Measurements from ENCODE around the gene TMPRSS15. TPM values are rescaled to one million over a fixed set of nuclear protein-coding genes. Genes with fewer than 3 reads are reported as not detected.

TMPRSS15 gene
- total RNA-seq, 1 experiment from 2014 or later, result not detected

DNA sequence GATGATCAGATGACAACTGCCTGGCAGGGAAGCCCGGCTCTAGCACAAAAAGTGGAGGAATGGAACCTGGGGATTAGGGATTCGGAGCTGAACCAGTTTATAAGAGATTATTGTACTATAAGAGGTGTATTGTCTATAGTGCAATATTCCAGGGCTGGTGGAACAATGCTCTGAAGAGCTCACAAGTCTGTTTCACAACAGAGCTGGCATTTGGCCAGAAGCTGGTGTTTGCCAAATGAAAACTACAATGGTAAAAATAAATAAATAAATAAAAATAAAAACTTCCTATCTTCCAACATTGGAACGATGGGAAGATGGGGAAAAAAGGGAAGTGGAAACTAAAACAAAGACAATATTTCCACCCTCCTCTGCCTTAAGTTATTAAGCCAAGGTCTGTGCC lies 85.4 kb downstream of the TMPRSS15 start:
- H2AFZ ChIP-seq, result no peak overlapping the region
- TF ChIP-seq CTCF (conservative IDR thresholded peaks at IDR 0.05), result no peak
- no peak for TF ChIP-seq EZH2 (IDR thresholded peaks at IDR 0.05; ENCODE audit: low read depth)
- H3K9me3 ChIP-seq (ENCODE audit: insufficient read depth, low read depth), result no peaks in the 10 kb centered on the region
- no peaks in the 10 kb centered on the region for H3K36me3 ChIP-seq (ENCODE audit: low read depth)
- BruUV-seq (replicated peaks), result no TSS peak
- CTCF ChIA-PET, result no interaction called here
- POLR2A ChIA-PET (ENCODE audit: unreplicated experiment), result no interaction called here
- no peak overlapping the region for H3K4me3 ChIP-seq
- intact Hi-C loops (cut with micrococcal nuclease; ENCODE audit: unreplicated experiment), result no loop called here
- H4K20me1 ChIP-seq (ENCODE audit: insufficient read depth), result no peaks in the 10 kb centered on the region
- no peaks in the 10 kb centered on the region for H3K4me1 ChIP-seq (replicated peaks; ENCODE audit: insufficient read depth)
- no peak for DNase-seq
- no peak overlapping the region for H3K27ac ChIP-seq
- H3K27me3 ChIP-seq (ENCODE audit: insufficient read depth, low read depth), result no peaks in the 10 kb centered on the region
- H3K9me2 ChIP-seq (ENCODE audit: insufficient read depth), result no peaks in the 10 kb centered on the region
- no peak overlapping the region for H3K4me2 ChIP-seq
- H3F3A ChIP-seq (ENCODE audit: insufficient read depth, low read depth), result no peaks in the 10 kb centered on the region
- H3K79me2 ChIP-seq (ENCODE audit: low read depth), result no peaks in the 10 kb centered on the region

DNA sequence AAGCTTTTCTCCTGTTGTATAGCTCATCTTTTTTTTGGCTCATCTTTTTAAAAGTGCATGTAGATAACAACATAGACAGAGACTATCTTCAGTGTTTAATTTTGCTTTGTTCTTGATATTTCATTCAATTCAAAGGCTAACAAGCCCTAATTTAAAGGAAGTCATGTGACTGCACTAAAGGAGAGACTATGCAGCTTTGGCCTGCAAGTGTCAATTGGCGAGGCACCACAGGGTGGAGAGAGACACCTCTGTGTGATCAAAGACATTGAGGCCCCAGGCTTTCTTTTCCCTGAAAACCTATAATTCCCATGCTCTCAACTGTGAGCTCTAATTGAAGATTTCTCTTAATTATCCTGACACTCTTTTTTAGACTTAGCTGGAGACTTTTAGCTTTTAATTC lies 105.4 kb downstream of the TMPRSS15 start:
- Histone ChIP-seq H3K79me2 (ENCODE audit: low read depth) (no peaks in the 10 kb centered on the region), H3K4me1 (replicated peaks; ENCODE audit: insufficient read depth) (no peaks in the 10 kb centered on the region), H3K9me3 (ENCODE audit: insufficient read depth, low read depth) (no peaks in the 10 kb centered on the region), H3K27ac (no peak overlapping the region), H4K20me1 (ENCODE audit: insufficient read depth) (no peaks in the 10 kb centered on the region), H3K9me2 (ENCODE audit: insufficient read depth) (no peaks in the 10 kb centered on the region), H3K4me3 (no peak overlapping the region), H3F3A (ENCODE audit: insufficient read depth, low read depth) (no peaks in the 10 kb centered on the region), H3K4me2 (no peak overlapping the region), H3K27me3 (ENCODE audit: insufficient read depth, low read depth) (no peaks in the 10 kb centered on the region), H3K36me3 (ENCODE audit: low read depth) (no peaks in the 10 kb centered on the region), H2AFZ (no peak overlapping the region)
- no TSS peak for BruUV-seq (replicated peaks)
- TF ChIP-seq EZH2 (IDR thresholded peaks at IDR 0.05; ENCODE audit: low read depth) (no peak), CTCF (conservative IDR thresholded peaks at IDR 0.05) (no peak)
- intact Hi-C loops (cut with micrococcal nuclease; ENCODE audit: unreplicated experiment), result no loop called here
- ChIA-PET CTCF (no interaction called here), POLR2A (ENCODE audit: unreplicated experiment) (no interaction called here)
- no peak for DNase-seq

DNA sequence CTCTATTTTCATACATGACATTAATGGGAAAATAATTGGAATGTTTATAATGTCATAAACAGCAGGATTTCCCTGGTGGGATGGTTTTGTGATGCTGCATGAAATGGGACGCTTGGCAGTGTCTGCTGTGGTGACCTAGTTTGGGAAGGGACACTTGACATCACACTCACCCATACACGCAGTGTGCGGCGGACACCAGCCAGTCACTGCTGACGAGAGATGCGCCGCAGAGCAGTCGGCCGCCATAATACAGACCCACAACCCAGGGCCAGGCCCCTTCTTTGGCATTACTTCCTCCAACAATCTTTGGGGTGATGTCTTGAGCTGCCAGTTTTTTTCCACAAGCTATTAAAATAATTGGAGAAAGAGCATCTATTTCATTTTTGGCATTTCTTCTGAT lies 109.5 kb downstream of the TMPRSS15 start:
- Histone ChIP-seq H3F3A (ENCODE audit: insufficient read depth, low read depth) (no peaks in the 10 kb centered on the region), H3K9me3 (ENCODE audit: insufficient read depth, low read depth) (no peaks in the 10 kb centered on the region), H3K4me2 (no peak overlapping the region), H3K79me2 (ENCODE audit: low read depth) (no peaks in the 10 kb centered on the region), H4K20me1 (ENCODE audit: insufficient read depth) (no peaks in the 10 kb centered on the region), H3K9me2 (ENCODE audit: insufficient read depth) (no peaks in the 10 kb centered on the region), H3K36me3 (ENCODE audit: low read depth) (no peaks in the 10 kb centered on the region), H2AFZ (no peak overlapping the region), H3K27ac (no peak overlapping the region), H3K4me1 (replicated peaks; ENCODE audit: insufficient read depth) (no peaks in the 10 kb centered on the region), H3K4me3 (no peak overlapping the region), H3K27me3 (ENCODE audit: insufficient read depth, low read depth) (no peaks in the 10 kb centered on the region)
- TF ChIP-seq EZH2 (IDR thresholded peaks at IDR 0.05; ENCODE audit: low read depth) (no peak), CTCF (conservative IDR thresholded peaks at IDR 0.05) (no peak)
- intact Hi-C loops (cut with micrococcal nuclease; ENCODE audit: unreplicated experiment), result loop anchor here (5.0 kb wide), 1 partner anchor 73 kb away; no protein-coding TSS in a partner anchor
- BruUV-seq (replicated peaks), result no TSS peak
- CTCF ChIA-PET, result no interaction called here
- no peak for DNase-seq
- POLR2A ChIA-PET (ENCODE audit: unreplicated experiment), result no interaction called here
